ENCODE measurements around the gene SHOX. TPM values are rescaled to one million over a fixed set of nuclear protein-coding genes. Genes with fewer than 3 reads are reported as not detected.

Gene SHOX
- total RNA-seq, 1 experiment from 2014 or later: not detected

DNA sequence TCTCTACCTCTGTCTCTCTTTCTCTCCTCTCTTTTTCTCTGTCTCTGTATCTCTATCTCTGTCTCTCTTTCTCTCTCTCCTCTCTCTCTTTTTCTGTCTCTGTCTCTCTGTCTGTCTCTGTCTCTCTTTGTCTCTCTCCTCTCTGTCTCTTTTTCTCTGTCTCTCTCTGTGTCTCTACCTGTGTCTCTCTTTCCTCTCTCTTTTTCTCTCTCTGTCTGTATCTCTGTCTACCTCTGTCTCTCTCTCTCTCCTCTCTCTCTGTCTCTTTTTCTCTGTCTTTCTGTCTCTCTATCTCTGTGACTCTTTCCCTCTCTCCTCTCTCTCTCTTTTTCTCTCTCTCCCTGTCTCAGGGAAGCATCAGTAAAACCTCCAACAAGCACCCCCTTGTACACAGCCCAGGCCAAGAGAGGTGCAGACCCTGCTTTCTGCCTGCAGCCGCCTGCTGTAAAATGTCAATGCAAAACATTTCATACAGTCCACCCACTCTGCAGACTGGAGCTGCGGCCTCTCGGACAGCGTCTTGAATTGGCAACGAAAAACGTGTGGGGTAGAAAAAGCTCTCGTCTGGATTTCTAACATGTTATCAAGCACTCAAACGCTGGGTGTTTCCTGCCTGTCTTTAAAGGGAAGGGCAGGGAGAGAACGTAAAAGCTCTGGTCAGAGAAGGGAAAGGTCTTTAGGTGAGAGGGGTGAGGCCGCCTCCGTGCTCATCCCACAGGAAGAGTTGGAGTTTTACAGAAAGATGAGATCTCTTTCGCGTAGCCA is 3.7 kb upstream of the SHOX start:
- Histone ChIP-seq H3K4me1 (no peaks in the 10 kb centered on the region), H3K4me3 (ENCODE audit: low read depth, low read length) (no peak overlapping the region), H3K36me3 (ENCODE audit: control insufficient read depth, insufficient read depth, low read length) (no peaks in the 10 kb centered on the region), H3K9me3 (no peaks in the 10 kb centered on the region), H3K27me3 (replicated peaks; ENCODE audit: control insufficient read depth, insufficient read depth, low read length) (no peaks in the 10 kb centered on the region)
- ChIA-PET CTCF (no interaction called here), POLR2A (no interaction called here)
- Mint-ChIP-seq H3K27me3 (ENCODE audit: insufficient read depth, unreplicated experiment) (peaks cover 36% of the 10 kb centered on the region), H3K4me1 (ENCODE audit: low read depth, unreplicated experiment) (no peaks in the 10 kb centered on the region), H3K4me3 (ENCODE audit: unreplicated experiment) (no peak overlapping the region), H3K9me3 (ENCODE audit: unreplicated experiment) (peaks cover 64% of the 10 kb centered on the region), H3K36me3 (ENCODE audit: insufficient read depth, unreplicated experiment) (peaks cover 11% of the 10 kb centered on the region), H3K27ac (ENCODE audit: unreplicated experiment) (no peak overlapping the region)
- TF ChIP-seq, protein P1, sequence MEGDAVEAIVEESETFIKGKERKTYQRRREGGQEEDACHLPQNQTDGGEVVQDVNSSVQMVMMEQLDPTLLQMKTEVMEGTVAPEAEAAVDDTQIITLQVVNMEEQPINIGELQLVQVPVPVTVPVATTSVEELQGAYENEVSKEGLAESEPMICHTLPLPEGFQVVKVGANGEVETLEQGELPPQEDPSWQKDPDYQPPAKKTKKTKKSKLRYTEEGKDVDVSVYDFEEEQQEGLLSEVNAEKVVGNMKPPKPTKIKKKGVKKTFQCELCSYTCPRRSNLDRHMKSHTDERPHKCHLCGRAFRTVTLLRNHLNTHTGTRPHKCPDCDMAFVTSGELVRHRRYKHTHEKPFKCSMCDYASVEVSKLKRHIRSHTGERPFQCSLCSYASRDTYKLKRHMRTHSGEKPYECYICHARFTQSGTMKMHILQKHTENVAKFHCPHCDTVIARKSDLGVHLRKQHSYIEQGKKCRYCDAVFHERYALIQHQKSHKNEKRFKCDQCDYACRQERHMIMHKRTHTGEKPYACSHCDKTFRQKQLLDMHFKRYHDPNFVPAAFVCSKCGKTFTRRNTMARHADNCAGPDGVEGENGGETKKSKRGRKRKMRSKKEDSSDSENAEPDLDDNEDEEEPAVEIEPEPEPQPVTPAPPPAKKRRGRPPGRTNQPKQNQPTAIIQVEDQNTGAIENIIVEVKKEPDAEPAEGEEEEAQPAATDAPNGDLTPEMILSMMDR (IDR thresholded peaks at IDR 0.05; ENCODE audit: insufficient read depth in 1 of 2, low read depth in 1 of 2, low read length in 1 of 2, severe bottlenecking in 1 of 2, unreplicated experiment in 1 of 2): no peak
- DNase-seq: no peak
- BruUV-seq (replicated peaks): no TSS peak
- intact Hi-C loops (cut with micrococcal nuclease; ENCODE audit: unreplicated experiment): no loop called here

GRCh38 chrX:627510-627981 is 3.0 kb upstream of the SHOX start:
- no TSS peak for BruUV-seq (replicated peaks)
- Mint-ChIP-seq H3K27ac (ENCODE audit: unreplicated experiment) (no peak overlapping the region), H3K36me3 (ENCODE audit: insufficient read depth, unreplicated experiment) (peaks cover 11% of the 10 kb centered on the region), H3K4me1 (ENCODE audit: low read depth, unreplicated experiment) (no peaks in the 10 kb centered on the region), H3K4me3 (ENCODE audit: unreplicated experiment) (no peak overlapping the region), H3K9me3 (ENCODE audit: unreplicated experiment) (peaks cover 58% of the 10 kb centered on the region), H3K27me3 (ENCODE audit: insufficient read depth, unreplicated experiment) (peaks cover 30% of the 10 kb centered on the region)
- no peak for DNase-seq
- H3K36me3 ChIP-seq (ENCODE audit: control insufficient read depth, insufficient read depth, low read length): no peaks in the 10 kb centered on the region
- TF ChIP-seq, protein P1 (IDR thresholded peaks at IDR 0.05; ENCODE audit: insufficient read depth in 1 of 2, low read depth in 1 of 2, low read length in 1 of 2, severe bottlenecking in 1 of 2, unreplicated experiment in 1 of 2): no peak
- intact Hi-C loops (cut with micrococcal nuclease; ENCODE audit: unreplicated experiment): no loop called here
- ChIA-PET CTCF (no interaction called here), POLR2A (no interaction called here)
- no peak overlapping the region for H3K4me3 ChIP-seq (ENCODE audit: low read depth, low read length)
- no peaks in the 10 kb centered on the region for H3K27me3 ChIP-seq (replicated peaks; ENCODE audit: control insufficient read depth, insufficient read depth, low read length)
- no peaks in the 10 kb centered on the region for H3K4me1 ChIP-seq
- H3K9me3 ChIP-seq: no peaks in the 10 kb centered on the region

DNA sequence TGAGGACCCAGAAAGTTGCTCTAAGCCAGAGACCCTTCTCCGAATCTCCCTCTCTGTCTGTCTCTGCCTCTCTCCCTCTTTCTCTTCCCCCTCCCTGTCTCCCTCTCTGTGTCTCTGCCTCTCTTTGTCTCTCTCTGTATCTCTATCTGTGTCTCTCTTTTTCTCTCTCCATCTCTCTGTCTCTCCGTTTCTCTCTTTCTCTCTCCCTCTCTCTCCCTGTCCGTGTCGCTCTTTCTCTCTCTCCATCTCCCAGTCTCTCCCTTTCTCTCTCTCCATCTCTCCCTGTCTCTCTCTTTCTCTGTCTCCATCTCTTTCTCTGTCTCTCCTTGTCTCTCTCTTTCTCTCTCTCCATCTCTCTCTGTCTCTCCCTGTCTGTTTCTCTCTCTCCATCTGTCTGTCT is 2.6 kb upstream of the SHOX start:
- H3K36me3 Mint-ChIP-seq (ENCODE audit: insufficient read depth, unreplicated experiment): peaks cover 11% of the 10 kb centered on the region
- H3K4me1 Mint-ChIP-seq (ENCODE audit: low read depth, unreplicated experiment): no peaks in the 10 kb centered on the region
- H3K27me3 ChIP-seq (replicated peaks; ENCODE audit: control insufficient read depth, insufficient read depth, low read length): no peaks in the 10 kb centered on the region

More for the DNA sequence above, 2.6 kb upstream of the SHOX start:
- Histone ChIP-seq H3K36me3 (ENCODE audit: control insufficient read depth, insufficient read depth, low read length) (no peaks in the 10 kb centered on the region), H3K9me3 (no peaks in the 10 kb centered on the region), H3K4me1 (no peaks in the 10 kb centered on the region), H3K4me3 (ENCODE audit: low read depth, low read length) (no peak overlapping the region)
- TF ChIP-seq, protein P1 (IDR thresholded peaks at IDR 0.05; ENCODE audit: insufficient read depth in 1 of 2, low read depth in 1 of 2, low read length in 1 of 2, severe bottlenecking in 1 of 2, unreplicated experiment in 1 of 2): no peak
- no peak overlapping the region for H3K27ac Mint-ChIP-seq (ENCODE audit: unreplicated experiment)
- DNase-seq: no peak
- peaks cover 53% of the 10 kb centered on the region for H3K9me3 Mint-ChIP-seq (ENCODE audit: unreplicated experiment)
- POLR2A ChIA-PET: no interaction called here
- intact Hi-C loops (cut with micrococcal nuclease; ENCODE audit: unreplicated experiment): no loop called here
- no TSS peak for BruUV-seq (replicated peaks)
- H3K27me3 Mint-ChIP-seq (ENCODE audit: insufficient read depth, unreplicated experiment): peaks cover 26% of the 10 kb centered on the region
- CTCF ChIA-PET: no interaction called here
- H3K4me3 Mint-ChIP-seq (ENCODE audit: unreplicated experiment): no peak overlapping the region

All from Caco-2 (cell line).